K562 (cell line): Measurements from ENCODE around the gene AIG1. TPM values are rescaled to one million over a fixed set of nuclear protein-coding genes. Genes with fewer than 3 reads are reported as not detected.

Experiments
- AFF1 ChIP-seq, 2 experiments: fragments of 450-650 bp; IDR thresholded peaks; 2 replicates each; pipeline ENCODE4 v1.6.1; 2018; ENCODE audit warnings: mild to moderate bottlenecking in 2 of 2, low read depth in 1 of 2; ENCODE audit not compliant: partially characterized antibody in 2 of 2
- BRF1 ChIP-seq: IDR thresholded peaks from 3 replicates; pipeline ENCODE4 v1.6.1; 2011; ENCODE audit warnings: borderline replicate concordance, mild to moderate bottlenecking; ENCODE audit not compliant: insufficient read length; ENCODE audit errors: extremely low read depth
- E2F8 ChIP-seq: fragments of 450-650 bp; IDR thresholded peaks from 2 replicates; pipeline ENCODE4 v1.7.1; 2018; ENCODE audit warnings: mild to moderate bottlenecking, low read depth; ENCODE audit not compliant: partially characterized antibody
- FOS ChIP-seq: IDR thresholded peaks from 3 replicates; pipeline ENCODE4 v1.6.1; 2011; ENCODE audit not compliant: insufficient read length; ENCODE audit errors: extremely low read depth
- FOXP1 ChIP-seq: sonication (generic); formaldehyde crosslinking; IDR thresholded peaks from 2 replicates; pipeline ENCODE4 v1.8.0; 2022; ENCODE audit warnings: mild to moderate bottlenecking, missing genetic modification reagents
- GTF3C2 ChIP-seq: IDR thresholded peaks from 3 replicates; pipeline ENCODE4 v1.6.1; 2011; ENCODE audit warnings: borderline replicate concordance, mild to moderate bottlenecking, moderate library complexity; ENCODE audit not compliant: insufficient read length; ENCODE audit errors: extremely low read depth
- HMG20B ChIP-seq: fragments of 250-450 bp; sonication (Bioruptor Pico); IDR thresholded peaks from 2 replicates; pipeline ENCODE4 v1.5.0; 2021; ENCODE audit warnings: mild to moderate bottlenecking
- KHSRP ChIP-seq: fragments of 450-650 bp; IDR thresholded peaks from 2 replicates; pipeline ENCODE4 v1.6.1; 2017
- NRF1 ChIP-seq, 2 experiments: fragments of 450-650 bp; IDR thresholded peaks in 1 of 2; conservative IDR thresholded peaks in 1 of 2; 2 replicates each; pipeline ENCODE4 v1.6.1; 2014; ENCODE audit warnings: mild to moderate bottlenecking in 2 of 2
- PHTF2 ChIP-seq: fragments of 250-450 bp; sonication (Bioruptor Pico); IDR thresholded peaks from 2 replicates; pipeline ENCODE4 v1.5.0; 2021; ENCODE audit warnings: mild to moderate bottlenecking
- RAD51 ChIP-seq: fragments of 450-650 bp; IDR thresholded peaks from 2 replicates; pipeline ENCODE4 v1.7.1; 2016; ENCODE audit warnings: low read depth, mild to moderate bottlenecking, borderline replicate concordance
- SAP30 ChIP-seq: fragments of 200-600 bp; sonication (generic); IDR thresholded peaks from 2 replicates; pipeline ENCODE4 v1.6.1; 2012; ENCODE audit warnings: borderline replicate concordance, low read depth, mild to moderate bottlenecking, moderate library complexity, low read length, control low read depth, inconsistent platforms; ENCODE audit not compliant: insufficient read depth, poor library complexity, severe bottlenecking
- SMAD1 ChIP-seq: fragments of 150-350 bp; IDR thresholded peaks from 2 replicates; pipeline ENCODE4 v1.6.1; 2014; ENCODE audit warnings: low read length, low read depth; ENCODE audit not compliant: partially characterized antibody
- TEAD1 ChIP-seq, 2 experiments: fragments of 450-650 bp in 1 of 2; sonication (generic) in 1 of 2; formaldehyde crosslinking; IDR thresholded peaks; 2 replicates each; pipeline versions ENCODE4 v1.4.0 to v1.8.0; 2020 to 2022; ENCODE audit warnings: mild to moderate bottlenecking in 2 of 2, missing genetic modification reagents in 1 of 2
- ZEB2 ChIP-seq: fragments of 450-650 bp; IDR thresholded peaks from 2 replicates; pipeline ENCODE4 v1.6.1; 2016
- ZNF449 ChIP-seq: fragments of 250-450 bp; sonication (Bioruptor Pico); IDR thresholded peaks from 2 replicates; pipeline ENCODE4 v1.8.0; 2022; ENCODE audit warnings: moderate library complexity, mild to moderate bottlenecking, inconsistent platforms
- ZNF57 ChIP-seq: fragments of 450-650 bp; formaldehyde crosslinking; IDR thresholded peaks from 2 replicates; pipeline ENCODE4 v1.4.0; 2020; ENCODE audit warnings: mild to moderate bottlenecking, moderate library complexity
- polyA plus RNA-seq, 8 experiments: library from polyadenylated mRNA; depleted of rRNA in 4 of 8; stranded (reverse) in 5 of 8; unstranded in 3 of 8; fragments of >200 nt; fragmentation: Nextera tagmentation in 2 of 8; fragmentation: Illumina TruSeq in 1 of 8; extraction: Ambion mirVana in 2 of 8; extraction: Trizol in 1 of 8; gene quantifications; 2 replicates each; pipeline versions ENCODE4 v1.2.1 to v1.2.3, GENCODE V29; 2011 to 2014; ENCODE audit warnings: inconsistent platforms in 1 of 8, missing spikeins in 1 of 8
- total RNA-seq, 7 experiments: library from RNA; depleted of rRNA in 6 of 7; stranded (reverse); fragments of >200 nt in 6 of 7; fragmentation: Illumina TruSeq in 2 of 7; extraction: Trizol in 2 of 7; gene quantifications; 2 replicates each; pipeline versions ENCODE4 v1.2.1 to v1.2.3, GENCODE V29; 2011 to 2021; ENCODE audit warnings: low replicate concordance in 1 of 7

AIG1 gene
- total and polyA plus RNA-seq, 9 of the 15 experiments (the other 6 are each of a cell fraction or from before 2014, with no cell fraction given), result 74.8 to 333 (median 127) TPM

- TF ChIP-seq AFF1 (IDR thresholded peaks at IDR 0.05; ENCODE audit: low read depth in 1 of 2, partially characterized antibody in 2 of 2) (no peak), SMAD1 (no peak), ZEB2 (peak; percentile 39; the same call in 1 of the 2 replicates), SAP30 (no peak), FOS (no peak), ZNF449 (CRISPR knock-in tag) (no peak), BRF1 (no peak), E2F8 (peak; percentile 88), GTF3C2 (no peak), TEAD1 (CRISPR knock-in tag; IDR thresholded peaks at IDR 0.05) (no peak), RAD51 (0 out of 2 replicates have a peak, but pooled peaks have one; percentile 27), PHTF2 (CRISPR knock-in tag) (no peak), NRF1 (conservative IDR thresholded peaks at IDR 0.05 in 1 of 2, IDR thresholded peaks at IDR 0.05 in 1 of 2) (no peak), FOXP1 (peak; percentile 95), HMG20B (no peak), KHSRP (peak; percentile 97), ZNF57 (CRISPR knock-in tag) (no peak)
Measured at GRCh38 chr6:143060354-143060805, 309 bp upstream of the AIG1 start (continued).
